ENCODE results near the gene AHNAK2. TPM values are rescaled to one million over a fixed set of nuclear protein-coding genes. Genes with fewer than 3 reads are reported as not detected.

The AHNAK2 gene
- total and polyA plus RNA-seq, 9 of the 15 experiments (the other 6 are each of a cell fraction or from before 2014, with no cell fraction given) = 0.04 to 0.09 (median 0.04) TPM; not detected in 6

GRCh38 chr14:104887623-104888488 lies 90.3 kb downstream of the AHNAK2 start:
- Histone ChIP-seq H3K9ac (ENCODE audit: insufficient read depth in 1 of 2, low read depth in 2 of 2, low read length in 2 of 2) (no peak overlapping the region), H4K20me1 (replicated peaks; ENCODE audit: control insufficient read depth, insufficient read depth, low read length) (no peaks in the 10 kb centered on the region), H3K9me3 (replicated peaks; ENCODE audit: control insufficient read depth, insufficient read depth, low read depth, low read length) (no peaks in the 10 kb centered on the region), H3K9me1 (ENCODE audit: control insufficient read depth, insufficient read depth, low read length) (no peaks in the 10 kb centered on the region), H3K36me3 (ENCODE audit: control insufficient read depth, insufficient read depth, low read length) (no peaks in the 10 kb centered on the region; the same call in 2 of the 3 replicates), H3K27ac (ENCODE audit: extremely low read depth, low read depth, low read length) (no peak overlapping the region), H3K27me3 (ENCODE audit: control insufficient read depth in 2 of 2, insufficient read depth in 2 of 2, low read length in 2 of 2) (no peaks in the 10 kb centered on the region), H2AFZ (ENCODE audit: low read depth, low read length) (no peak overlapping the region), H3K79me2 (ENCODE audit: control insufficient read depth, insufficient read depth, low read length) (no peaks in the 10 kb centered on the region), H3K4me1 (replicated peaks in 1 of 2; ENCODE audit: control insufficient read depth in 2 of 2, insufficient read depth in 2 of 2, low read length in 2 of 2) (peaks cover 0 to 45% of the 10 kb centered on the region in 2 experiments; a peak in 2 of 5 replicates), H3K4me2 (ENCODE audit: insufficient read depth, low read length) (no peak overlapping the region), H3K4me3 (no peak overlapping the region)
- no TSS peak for BruUV-seq (replicated peaks)
- DNase-seq (ENCODE audit: extremely low read depth in 1 of 4, low spot score in 3 of 4) (no peak), ATAC-seq (no peak), FAIRE-seq (no peak)
- no peak for TF ChIP-seq TFE3 (CRISPR knock-in tag; IDR thresholded peaks at IDR 0.05)
- WGBS (ENCODE audit: insufficient coverage, low coverage, missing lambda C conversion rate) = 93% methylated on average over 12 of the region's 33 CpGs
- POLR2A ChIA-PET = interaction anchor here (0.5 to 0.7 kb wide), 3 partner anchors 23 to 158 kb away, joined by 3 read pairs; no protein-coding TSS in a partner anchor
- CTCF ChIA-PET (ENCODE audit: low intra/inter-chr PET ratio) = no interaction called here
- in situ Hi-C loops (cut with MboI) = no loop called here
- intact Hi-C loops (cut with micrococcal nuclease) = no loop called here

Other genes starting within 250 kb of the AHNAK2 start
Only the 7 nearest of the 10 such genes appear.
- gene AKT1, start 182.6 kb downstream of the AHNAK2 start, total RNA-seq (2014; rRNA removed) = 80.1 and 91.2 TPM in 2 replicates
- 25.9 and 37.5 TPM in 2 replicates for gene AKT1, start 182.6 kb downstream of the AHNAK2 start, total RNA-seq (2014; rRNA removed; fragmentation: Illumina TruSeq; extraction: Trizol)
- gene AKT1, start 182.6 kb downstream of the AHNAK2 start, total RNA-seq (2015; rRNA removed; fragmentation: Illumina TruSeq; extraction: Trizol) = 74.5 and 75.1 TPM in 2 replicates
- 117 and 132 TPM in 2 replicates for gene AKT1, start 182.6 kb downstream of the AHNAK2 start, total RNA-seq (2021)
- 71.8 and 79.3 TPM in 2 replicates for gene AKT1, start 182.6 kb downstream of the AHNAK2 start, polyA plus RNA-seq (2011; rRNA removed)
- 82.0 and 89.7 TPM in 2 replicates for gene AKT1, start 182.6 kb downstream of the AHNAK2 start, polyA plus RNA-seq (2014; fragmentation: Illumina TruSeq; extraction: Trizol)
- gene AKT1, start 182.6 kb downstream of the AHNAK2 start, polyA plus RNA-seq (2014; fragmentation: Nextera tagmentation; extraction: Ambion mirVana) = 1 to 10 TPM in 1 of 2 experiments, under 1 TPM in 1; 0.49 to 1.3 TPM
- 106 TPM in 2 replicates for gene AKT1, start 182.6 kb downstream of the AHNAK2 start, polyA plus RNA-seq (2014; rRNA removed)
- 5.5 and 7.2 TPM in 2 replicates for gene ZBTB42, start 177.3 kb downstream of the AHNAK2 start, total RNA-seq (2014; rRNA removed)
- gene ZBTB42, start 177.3 kb downstream of the AHNAK2 start, total RNA-seq (2014; rRNA removed; fragmentation: Illumina TruSeq; extraction: Trizol) = 1.4 and 1.5 TPM in 2 replicates
- 5.1 TPM in 2 replicates for gene ZBTB42, start 177.3 kb downstream of the AHNAK2 start, total RNA-seq (2015; rRNA removed; fragmentation: Illumina TruSeq; extraction: Trizol)
- 7.4 and 8.5 TPM in 2 replicates for gene ZBTB42, start 177.3 kb downstream of the AHNAK2 start, total RNA-seq (2021)
- gene ZBTB42, start 177.3 kb downstream of the AHNAK2 start, polyA plus RNA-seq (2011; rRNA removed) = 2.2 and 2.4 TPM in 2 replicates
- gene ZBTB42, start 177.3 kb downstream of the AHNAK2 start, polyA plus RNA-seq (2014; fragmentation: Illumina TruSeq; extraction: Trizol) = 2.4 and 4.5 TPM in 2 replicates
- gene ZBTB42, start 177.3 kb downstream of the AHNAK2 start, polyA plus RNA-seq (2014; fragmentation: Nextera tagmentation; extraction: Ambion mirVana) = under 1 TPM; 0.03 to 0.08 TPM
- gene ZBTB42, start 177.3 kb downstream of the AHNAK2 start, polyA plus RNA-seq (2014; rRNA removed) = 2.9 and 3.7 TPM in 2 replicates
- gene CEP170B, start 113.1 kb downstream of the AHNAK2 start, total RNA-seq (2014; rRNA removed) = 3.6 and 4.8 TPM in 2 replicates
- 0.99 and 1.2 TPM in 2 replicates for gene CEP170B, start 113.1 kb downstream of the AHNAK2 start, total RNA-seq (2014; rRNA removed; fragmentation: Illumina TruSeq; extraction: Trizol)
- 2.9 and 3.5 TPM in 2 replicates for gene CEP170B, start 113.1 kb downstream of the AHNAK2 start, total RNA-seq (2015; rRNA removed; fragmentation: Illumina TruSeq; extraction: Trizol)
- gene CEP170B, start 113.1 kb downstream of the AHNAK2 start, total RNA-seq (2021) = 7.5 and 10.2 TPM in 2 replicates
- 2.2 and 2.7 TPM in 2 replicates for gene CEP170B, start 113.1 kb downstream of the AHNAK2 start, polyA plus RNA-seq (2011; rRNA removed)
- 1.7 and 4.1 TPM in 2 replicates for gene CEP170B, start 113.1 kb downstream of the AHNAK2 start, polyA plus RNA-seq (2014; fragmentation: Illumina TruSeq; extraction: Trizol)
- gene CEP170B, start 113.1 kb downstream of the AHNAK2 start, polyA plus RNA-seq (2014; fragmentation: Nextera tagmentation; extraction: Ambion mirVana) = under 1 TPM; 0.01 to 0.03 TPM
- 7.6 and 8.9 TPM in 2 replicates for gene CEP170B, start 113.1 kb downstream of the AHNAK2 start, polyA plus RNA-seq (2014; rRNA removed)
- gene PLD4, start 53.5 kb downstream of the AHNAK2 start, total RNA-seq (2014; rRNA removed) = not detected in 2 replicates
- not detected in 2 replicates for gene PLD4, start 53.5 kb downstream of the AHNAK2 start, total RNA-seq (2014; rRNA removed; fragmentation: Illumina TruSeq; extraction: Trizol)
- 0.08 and 0.18 TPM in 2 replicates for gene PLD4, start 53.5 kb downstream of the AHNAK2 start, total RNA-seq (2015; rRNA removed; fragmentation: Illumina TruSeq; extraction: Trizol)
- gene PLD4, start 53.5 kb downstream of the AHNAK2 start, total RNA-seq (2021) = 0.24 TPM in 1 of 2 replicates, not detected in the other
- gene PLD4, start 53.5 kb downstream of the AHNAK2 start, polyA plus RNA-seq (2011; rRNA removed) = not detected in 2 replicates
- gene PLD4, start 53.5 kb downstream of the AHNAK2 start, polyA plus RNA-seq (2014; fragmentation: Illumina TruSeq; extraction: Trizol) = 0.19 TPM in 1 of 2 replicates, not detected in the other
- gene PLD4, start 53.5 kb downstream of the AHNAK2 start, polyA plus RNA-seq (2014; fragmentation: Nextera tagmentation; extraction: Ambion mirVana) = not detected
- gene PLD4, start 53.5 kb downstream of the AHNAK2 start, polyA plus RNA-seq (2014; rRNA removed) = 0.03 TPM in 1 of 2 replicates, not detected in the other
- gene CLBA1, start 7.4 kb upstream of the AHNAK2 start, total RNA-seq (2014; rRNA removed) = 3.2 and 4.0 TPM in 2 replicates
- 1.4 and 1.8 TPM in 2 replicates for gene CLBA1, start 7.4 kb upstream of the AHNAK2 start, total RNA-seq (2014; rRNA removed; fragmentation: Illumina TruSeq; extraction: Trizol)
- gene CLBA1, start 7.4 kb upstream of the AHNAK2 start, total RNA-seq (2015; rRNA removed; fragmentation: Illumina TruSeq; extraction: Trizol) = 2.1 and 2.2 TPM in 2 replicates
- 3.9 and 4.4 TPM in 2 replicates for gene CLBA1, start 7.4 kb upstream of the AHNAK2 start, total RNA-seq (2021)
- gene CLBA1, start 7.4 kb upstream of the AHNAK2 start, polyA plus RNA-seq (2011; rRNA removed) = 2.5 and 2.6 TPM in 2 replicates
- 3.2 TPM in 2 replicates for gene CLBA1, start 7.4 kb upstream of the AHNAK2 start, polyA plus RNA-seq (2014; fragmentation: Illumina TruSeq; extraction: Trizol)
- under 1 TPM; 0.04 to 0.25 TPM for gene CLBA1, start 7.4 kb upstream of the AHNAK2 start, polyA plus RNA-seq (2014; fragmentation: Nextera tagmentation; extraction: Ambion mirVana)
- gene CLBA1, start 7.4 kb upstream of the AHNAK2 start, polyA plus RNA-seq (2014; rRNA removed) = 2.2 and 2.7 TPM in 2 replicates
- 33.9 and 41.3 TPM in 2 replicates for gene CDCA4, start 42.7 kb upstream of the AHNAK2 start, total RNA-seq (2014; rRNA removed)
- gene CDCA4, start 42.7 kb upstream of the AHNAK2 start, total RNA-seq (2014; rRNA removed; fragmentation: Illumina TruSeq; extraction: Trizol) = 15.8 and 17.3 TPM in 2 replicates
- gene CDCA4, start 42.7 kb upstream of the AHNAK2 start, total RNA-seq (2015; rRNA removed; fragmentation: Illumina TruSeq; extraction: Trizol) = 23.0 and 23.9 TPM in 2 replicates
- gene CDCA4, start 42.7 kb upstream of the AHNAK2 start, total RNA-seq (2021) = 43.3 and 44.2 TPM in 2 replicates
- 25.1 and 34.5 TPM in 2 replicates for gene CDCA4, start 42.7 kb upstream of the AHNAK2 start, polyA plus RNA-seq (2011; rRNA removed)
- 16.7 and 27.1 TPM in 2 replicates for gene CDCA4, start 42.7 kb upstream of the AHNAK2 start, polyA plus RNA-seq (2014; fragmentation: Illumina TruSeq; extraction: Trizol)
- gene CDCA4, start 42.7 kb upstream of the AHNAK2 start, polyA plus RNA-seq (2014; fragmentation: Nextera tagmentation; extraction: Ambion mirVana) = 10 to 100 TPM in 1 of 2 experiments, 1 to 10 TPM in 1; 6.6 to 10.3 TPM
- 36.9 and 43.3 TPM in 2 replicates for gene CDCA4, start 42.7 kb upstream of the AHNAK2 start, polyA plus RNA-seq (2014; rRNA removed)
- gene GPR132, start 87.1 kb upstream of the AHNAK2 start, total RNA-seq (2014; rRNA removed) = 0.49 and 0.50 TPM in 2 replicates
- gene GPR132, start 87.1 kb upstream of the AHNAK2 start, total RNA-seq (2014; rRNA removed; fragmentation: Illumina TruSeq; extraction: Trizol) = 0.19 and 0.25 TPM in 2 replicates
- gene GPR132, start 87.1 kb upstream of the AHNAK2 start, total RNA-seq (2015; rRNA removed; fragmentation: Illumina TruSeq; extraction: Trizol) = 0.98 and 1.0 TPM in 2 replicates
- 0.49 and 1.1 TPM in 2 replicates for gene GPR132, start 87.1 kb upstream of the AHNAK2 start, total RNA-seq (2021)
- 0.01 and 0.22 TPM in 2 replicates for gene GPR132, start 87.1 kb upstream of the AHNAK2 start, polyA plus RNA-seq (2011; rRNA removed)
- gene GPR132, start 87.1 kb upstream of the AHNAK2 start, polyA plus RNA-seq (2014; fragmentation: Illumina TruSeq; extraction: Trizol) = 0.22 and 0.24 TPM in 2 replicates
- under 1 TPM in 1 of 2 experiments, not detected in 1; 0.01 TPM for gene GPR132, start 87.1 kb upstream of the AHNAK2 start, polyA plus RNA-seq (2014; fragmentation: Nextera tagmentation; extraction: Ambion mirVana)
- gene GPR132, start 87.1 kb upstream of the AHNAK2 start, polyA plus RNA-seq (2014; rRNA removed) = 0.23 and 0.46 TPM in 2 replicates

All from K562 (cell line).